Central memory CD8-positive, alpha-beta T cell (primary cell): ENCODE data around the gene ALPL.

Source experiments
- ATAC-seq: fragments of 150-1000 bp; cut with Tn5 transposase; replicated peaks from 2 replicates; pipeline ENCODE4 v1.10.0; 2022; ENCODE audit warnings: mild to moderate bottlenecking, moderate FRiP score, moderate number of reproducible peaks; ENCODE audit not compliant: poor library complexity, severe bottlenecking; ENCODE audit errors: extremely low read depth
- DNase-seq, 2 donors: peaks; one replicate each; pipeline ENCODE4 v3.0.0; 2021; ENCODE audit warnings: low spot score in 2 of 2
- H3K27ac Mint-ChIP-seq: one replicate; pipeline ENCODE4 v1.8.0; 2022; ENCODE audit warnings: low read depth, mild to moderate bottlenecking, moderate library complexity, mixed read lengths
- H3K27me3 Mint-ChIP-seq: one replicate; pipeline ENCODE4 v1.8.0; 2022; ENCODE audit warnings: mixed read lengths
- H3K36me3 Mint-ChIP-seq: one replicate; pipeline ENCODE4 v1.8.0; 2022; ENCODE audit warnings: mild to moderate bottlenecking, moderate library complexity, mixed read lengths; ENCODE audit not compliant: insufficient read depth
- H3K4me1 Mint-ChIP-seq: one replicate; pipeline ENCODE4 v1.8.0; 2022; ENCODE audit warnings: mixed read lengths
- H3K4me3 Mint-ChIP-seq: one replicate; pipeline ENCODE4 v1.8.0; 2022; ENCODE audit warnings: mild to moderate bottlenecking, moderate library complexity, mixed read lengths
- H3K9me3 Mint-ChIP-seq: one replicate; pipeline ENCODE4 v1.8.0; 2022; ENCODE audit warnings: mixed read lengths

Gene ALPL

GRCh38 chr1:21619375-21619947, 110.2 kb downstream of the ALPL start:
- H3K27me3 Mint-ChIP-seq: peaks cover 56% of the 10 kb centered on the region
- H3K9me3 Mint-ChIP-seq: no peaks in the 10 kb centered on the region
- H3K36me3 Mint-ChIP-seq: no peaks in the 10 kb centered on the region
- H3K27ac Mint-ChIP-seq: no peak overlapping the region
- ATAC-seq (no peak), DNase-seq (no peak)
- H3K4me1 Mint-ChIP-seq: no peaks in the 10 kb centered on the region
- no peak overlapping the region for H3K4me3 Mint-ChIP-seq

- ATAC-seq: no peak
- peaks cover 56% of the 10 kb centered on the region for H3K27me3 Mint-ChIP-seq
Observed at GRCh38 chr1:21620011-21620410, 110.8 kb downstream of the ALPL start.

DNA sequence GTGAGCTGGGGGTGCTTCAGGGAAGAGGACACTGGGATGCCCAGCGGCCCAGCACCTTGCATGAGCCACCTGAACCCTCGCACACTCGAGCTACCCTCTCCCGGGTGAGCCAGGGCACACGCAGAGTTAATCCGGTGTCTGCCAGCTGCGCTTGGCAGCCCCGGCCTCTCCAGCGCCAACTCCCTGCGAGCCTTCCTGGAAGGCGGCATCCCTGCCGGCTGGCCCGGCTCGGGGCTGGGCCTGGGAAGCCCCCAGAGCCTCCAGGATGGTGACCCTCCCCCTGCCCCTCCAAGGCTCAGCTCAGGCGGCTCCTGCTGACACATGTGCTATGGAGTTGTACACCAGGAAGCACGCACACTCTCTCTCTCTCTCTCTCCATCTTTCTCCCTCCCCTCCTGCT, 111.3 kb downstream of the ALPL start:
- Mint-ChIP-seq H3K4me1 (no peaks in the 10 kb centered on the region), H3K27ac (no peak overlapping the region), H3K4me3 (no peak overlapping the region), H3K27me3 (peaks cover 56% of the 10 kb centered on the region), H3K36me3 (no peaks in the 10 kb centered on the region), H3K9me3 (no peaks in the 10 kb centered on the region)
- ATAC-seq (no peak), DNase-seq (no peak)

More at GRCh38 chr1:21620011-21620410, 110.8 kb downstream of the ALPL start:
- no peaks in the 10 kb centered on the region for H3K4me1 Mint-ChIP-seq
- H3K4me3 Mint-ChIP-seq: no peak overlapping the region
- no peak for DNase-seq
- no peak overlapping the region for H3K27ac Mint-ChIP-seq
- no peaks in the 10 kb centered on the region for H3K9me3 Mint-ChIP-seq
- H3K36me3 Mint-ChIP-seq: no peaks in the 10 kb centered on the region

DNA sequence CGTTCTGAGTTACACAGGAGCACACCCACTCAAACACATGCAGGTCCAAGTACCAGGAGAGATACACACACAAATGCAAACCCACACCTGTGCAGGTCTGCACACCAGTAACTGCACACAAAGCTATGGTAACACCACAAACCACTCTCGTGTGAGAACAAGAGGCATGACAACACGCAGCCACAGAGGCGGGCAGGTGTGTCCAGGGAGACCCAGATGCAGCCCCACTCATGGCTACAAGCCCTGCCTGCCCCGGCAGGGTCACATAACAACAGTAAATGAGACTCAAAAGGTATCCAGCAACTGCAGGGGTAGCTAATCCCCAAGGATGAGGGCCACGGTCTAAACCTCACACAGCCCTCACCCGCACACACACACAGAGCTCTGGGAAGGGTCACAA, 111.8 kb downstream of the ALPL start:
- no peak for DNase-seq
- Mint-ChIP-seq H3K27ac (no peak overlapping the region), H3K4me3 (no peak overlapping the region), H3K27me3 (peaks cover 56% of the 10 kb centered on the region), H3K4me1 (no peaks in the 10 kb centered on the region), H3K36me3 (no peaks in the 10 kb centered on the region), H3K9me3 (no peaks in the 10 kb centered on the region)
- no peak for ATAC-seq

- H3K27me3 Mint-ChIP-seq: peaks cover 56% of the 10 kb centered on the region
- no peaks in the 10 kb centered on the region for H3K9me3 Mint-ChIP-seq
Observed at GRCh38 chr1:21621761-21622436, 112.7 kb downstream of the ALPL start.

DNA sequence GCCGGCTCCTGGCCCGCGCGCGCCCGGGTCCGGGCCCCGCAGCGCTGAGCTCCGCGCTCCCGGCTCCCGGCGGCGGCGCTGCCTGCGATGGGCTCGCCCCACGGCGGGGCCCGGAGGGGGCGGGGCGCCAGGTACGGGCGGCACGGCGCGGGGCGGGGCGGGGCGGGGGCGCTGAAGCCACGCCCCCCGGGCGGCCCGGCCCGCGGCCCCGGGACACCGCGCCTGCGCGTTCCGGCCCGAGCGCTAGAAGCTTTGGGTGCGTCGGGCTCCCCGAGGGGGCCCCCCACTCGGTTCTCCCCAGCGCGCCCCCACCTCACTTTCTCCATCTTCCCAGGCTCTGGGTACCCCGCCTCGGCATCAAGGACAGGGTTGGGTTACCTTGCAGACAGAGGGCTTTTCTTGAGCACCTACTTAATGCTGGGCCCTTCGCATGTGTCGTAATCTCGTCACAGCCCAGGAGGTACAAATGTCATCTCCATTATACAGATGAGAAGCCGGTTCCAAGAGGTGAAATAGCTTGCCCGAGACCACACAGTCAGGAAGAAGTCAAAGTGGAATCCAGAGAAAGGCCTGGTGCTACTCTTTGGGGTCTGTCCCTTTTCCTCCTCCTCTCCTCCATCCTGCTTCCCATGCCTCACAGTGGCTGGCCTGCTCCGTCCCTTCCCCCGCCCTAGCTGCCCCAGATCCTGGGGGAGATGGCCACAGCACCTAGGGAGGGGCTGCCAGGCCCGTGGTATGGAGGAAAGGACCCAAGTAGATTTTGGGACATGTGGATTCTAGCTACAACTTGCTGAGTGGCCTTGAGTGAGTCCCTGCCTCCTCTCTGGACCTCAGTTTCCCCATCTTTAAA, 113.5 kb downstream of the ALPL start:
- Mint-ChIP-seq H3K4me3 (peak overlapping the region; percentile 51), H3K27ac (no peak overlapping the region), H3K36me3 (no peaks in the 10 kb centered on the region), H3K9me3 (no peaks in the 10 kb centered on the region), H3K27me3 (peaks cover 56% of the 10 kb centered on the region), H3K4me1 (no peaks in the 10 kb centered on the region)
- DNase-seq: no peak
- peak; percentile 19 for ATAC-seq

More at GRCh38 chr1:21621761-21622436, 112.7 kb downstream of the ALPL start:
- no peak for DNase-seq
- Mint-ChIP-seq H3K4me3 (peak overlapping the region; percentile 52), H3K27ac (no peak overlapping the region), H3K4me1 (no peaks in the 10 kb centered on the region), H3K36me3 (no peaks in the 10 kb centered on the region)
- ATAC-seq: no peak

- H3K36me3 Mint-ChIP-seq: no peaks in the 10 kb centered on the region
- H3K4me3 Mint-ChIP-seq: peak overlapping the region; percentile 51
- H3K9me3 Mint-ChIP-seq: no peaks in the 10 kb centered on the region
- no peaks in the 10 kb centered on the region for H3K4me1 Mint-ChIP-seq
- no peak for DNase-seq
- H3K27ac Mint-ChIP-seq: no peak overlapping the region
- H3K27me3 Mint-ChIP-seq: peaks cover 53% of the 10 kb centered on the region
- no peak for ATAC-seq
Observed at GRCh38 chr1:21623410-21623961, 114.3 kb downstream of the ALPL start.

DNA sequence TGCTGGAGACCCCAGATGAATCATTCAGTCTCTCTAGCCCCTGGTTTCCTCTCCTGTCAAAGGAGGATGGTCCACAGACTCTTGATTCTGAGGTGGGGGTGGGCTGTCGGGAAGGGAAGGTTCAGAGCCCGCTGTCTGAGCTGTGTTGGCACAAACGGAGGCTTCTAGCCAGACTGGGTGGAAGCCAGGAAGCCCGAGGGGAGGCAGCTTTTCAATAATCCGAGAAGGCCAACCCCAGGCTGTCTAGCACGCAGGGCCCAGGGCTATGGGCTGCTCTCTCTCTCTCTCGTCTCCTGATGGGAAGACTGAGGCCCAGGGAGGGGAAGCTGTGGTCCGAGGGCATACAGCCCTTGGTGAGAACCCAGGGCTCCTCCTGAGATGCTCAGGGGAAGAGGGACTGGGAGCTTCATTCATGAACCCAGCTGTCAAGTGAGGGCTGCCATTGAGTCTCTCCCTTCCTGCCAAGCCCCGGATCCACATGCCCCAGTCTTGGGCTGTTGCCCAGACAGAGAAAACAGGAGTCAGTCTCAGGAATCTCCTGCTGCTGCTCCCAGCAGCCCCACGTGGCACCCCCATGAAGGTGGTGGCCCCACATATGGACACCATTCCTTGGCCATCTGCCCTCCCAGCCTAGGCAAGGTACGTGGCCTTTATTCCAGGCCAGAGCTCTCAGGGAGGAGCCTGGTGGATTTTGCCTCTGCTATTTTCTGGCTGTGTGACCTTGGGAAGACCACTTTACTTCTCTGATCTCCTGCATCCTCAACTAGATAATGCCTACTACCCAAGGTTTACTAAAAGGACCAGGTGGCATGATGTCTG, 115.6 kb downstream of the ALPL start:
- Mint-ChIP-seq H3K36me3 (no peaks in the 10 kb centered on the region), H3K27ac (no peak overlapping the region), H3K27me3 (peaks cover 46% of the 10 kb centered on the region), H3K4me1 (no peaks in the 10 kb centered on the region), H3K4me3 (no peak overlapping the region), H3K9me3 (no peaks in the 10 kb centered on the region)
- ATAC-seq: no peak
- DNase-seq: no peak

DNA sequence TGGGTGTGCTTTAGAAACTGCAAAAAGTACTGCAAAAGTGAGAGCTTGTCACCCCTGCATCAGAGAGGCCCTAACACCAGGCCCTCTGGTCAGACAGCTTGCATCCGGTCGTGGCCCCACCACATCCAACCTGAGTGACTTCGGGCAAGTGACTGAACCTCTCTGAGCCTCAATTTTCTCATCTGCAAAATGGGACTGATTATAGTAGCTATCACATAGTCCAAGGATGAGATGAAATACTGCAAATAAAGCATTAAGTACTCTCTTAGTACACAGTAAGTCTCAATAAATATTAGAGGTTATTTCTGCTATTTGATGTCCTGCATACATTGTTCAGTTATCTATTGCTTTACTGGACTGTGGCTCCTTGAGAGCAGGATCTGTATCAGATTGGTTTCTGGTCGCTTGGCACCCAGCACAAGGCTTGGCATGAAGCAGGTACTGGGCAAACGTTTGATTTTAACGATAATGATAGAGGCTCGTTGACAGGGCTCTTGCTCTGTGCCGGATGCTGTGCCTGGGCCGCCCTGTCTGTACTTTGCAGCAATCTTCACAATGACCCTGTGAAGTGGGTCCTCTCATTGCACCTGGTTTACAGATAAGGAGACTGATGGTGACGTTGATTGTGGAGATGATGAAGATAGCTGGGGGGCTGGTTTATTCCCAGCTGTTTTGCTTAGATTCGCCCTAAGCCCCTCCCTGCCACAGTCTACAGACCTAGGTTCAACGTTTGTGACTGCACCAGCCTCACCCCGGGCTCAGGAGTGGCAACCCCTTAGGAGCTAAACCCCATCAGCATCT, 116.4 kb downstream of the ALPL start:
- Mint-ChIP-seq H3K9me3 (no peaks in the 10 kb centered on the region), H3K36me3 (no peaks in the 10 kb centered on the region), H3K4me1 (no peaks in the 10 kb centered on the region), H3K27me3 (peaks cover 46% of the 10 kb centered on the region), H3K27ac (no peak overlapping the region), H3K4me3 (no peak overlapping the region)
- ATAC-seq (no peak), DNase-seq (no peak)

DNA sequence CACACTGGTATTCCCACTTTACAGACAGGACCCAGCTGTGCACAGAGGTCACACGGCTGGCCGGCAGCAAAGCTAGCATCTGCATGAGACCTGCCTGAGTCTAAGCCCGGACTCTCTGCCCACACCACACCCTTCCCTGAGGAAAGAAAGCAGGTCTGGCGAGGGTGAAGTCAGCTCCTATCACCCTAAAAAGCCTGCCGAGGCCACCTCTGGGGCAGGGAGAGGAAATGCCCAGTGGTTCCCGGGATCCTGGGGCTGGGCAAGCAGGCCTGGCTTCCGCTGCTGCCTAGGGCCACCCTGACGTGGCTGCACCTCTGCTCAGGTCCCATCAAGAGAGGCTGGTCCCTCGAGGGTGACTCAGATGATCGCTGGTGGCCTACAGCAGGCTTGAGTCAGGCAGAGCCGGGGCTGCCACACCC, 117.7 kb downstream of the ALPL start:
- H3K4me3 Mint-ChIP-seq: no peak overlapping the region

More for the DNA sequence above, 117.7 kb downstream of the ALPL start:
- H3K9me3 Mint-ChIP-seq: no peaks in the 10 kb centered on the region
- H3K27ac Mint-ChIP-seq: no peak overlapping the region
- peaks cover 44% of the 10 kb centered on the region for H3K27me3 Mint-ChIP-seq
- H3K4me1 Mint-ChIP-seq: no peaks in the 10 kb centered on the region
- no peak for ATAC-seq
- no peak for DNase-seq
- no peaks in the 10 kb centered on the region for H3K36me3 Mint-ChIP-seq
